RWPE1 (cell line): Measurements from ENCODE around the gene REEP3.
"Not testable (repeated sequence)": the region's sequence is repeated elsewhere in the genome, so short reads cannot be mapped to it uniquely, and the experiment has no call there.

Experiments used
- CTCF ChIA-PET: fragments of 350-600 bp; sonication (Branson Sonifier 250); formaldehyde crosslinking; extraction: SDS; loops from one replicate; lab custom pipeline; 2021; lab: Yijun Ruan, JAX
- POLR2A ChIA-PET: fragments of 400-600 bp; formaldehyde crosslinking; extraction: SDS; loops from one replicate; lab custom pipeline; 2020; ENCODE audit warnings: antibody characterized with exemption; ENCODE audit not compliant: low non-redundant PET; lab: Yijun Ruan, JAX
- DNase-seq: peaks from one replicate; pipeline ENCODE4 v3.0.0; 2012; ENCODE audit warnings: low spot score
- H3K27ac ChIP-seq: fragments of 450-650 bp; 2 replicates; pipeline ENCODE4 v1.5.1; 2017
- CTCF ChIP-seq: fragments of 450-650 bp; conservative IDR thresholded peaks from 2 replicates; pipeline ENCODE4 v1.5.1; 2017; ENCODE audit warnings: low read depth, mild to moderate bottlenecking

REEP3 gene

GRCh38 chr10:63561341-63561740 lies 40.1 kb downstream of the REEP3 start:
- POLR2A ChIA-PET: no interaction called here
- CTCF ChIA-PET: no interaction called here
- no peak for DNase-seq
- TF ChIP-seq CTCF: no peak
- no peak overlapping the region for H3K27ac ChIP-seq

GRCh38 chr10:63562391-63562790 lies 41.2 kb downstream of the REEP3 start:
- CTCF ChIA-PET: no interaction called here
- no peak for DNase-seq
- POLR2A ChIA-PET: no interaction called here
- TF ChIP-seq CTCF: no peak
- H3K27ac ChIP-seq: no peak overlapping the region

- ChIA-PET CTCF (no interaction called here), POLR2A (no interaction called here)
- DNase-seq: no peak
- no peak overlapping the region for H3K27ac ChIP-seq
- no peak for TF ChIP-seq CTCF
These were observed 41.7 kb downstream of the REEP3 start for GRCh38 chr10:63562857-63563256.

GRCh38 chr10:63563623-63564022 lies 42.4 kb downstream of the REEP3 start:
- H3K27ac ChIP-seq: no peak overlapping the region
- ChIA-PET POLR2A (no interaction called here), CTCF (no interaction called here)
- no peak for TF ChIP-seq CTCF
- DNase-seq: no peak

GRCh38 chr10:63564731-63565130 lies 43.5 kb downstream of the REEP3 start:
- H3K27ac ChIP-seq, DNase-seq: not testable (repeated sequence)
- ChIA-PET CTCF (interaction anchor here (0.8 kb wide), 1 partner anchor 295 kb away, joined by 3 read pairs; no protein-coding TSS in a partner anchor), POLR2A (interaction anchor here (0.5 kb wide), 1 partner anchor 1105 kb away, joined by 3 read pairs; no protein-coding TSS in a partner anchor)

- DNase-seq: no peak
- POLR2A ChIA-PET: no interaction called here
- CTCF ChIA-PET: interaction anchor here (0.6 kb wide), 1 partner anchor 287 kb away, joined by 4 read pairs; no protein-coding TSS in a partner anchor
- no peak overlapping the region for H3K27ac ChIP-seq
- TF ChIP-seq CTCF: no peak
These were observed 52.0 kb downstream of the REEP3 start for GRCh38 chr10:63573068-63573697.

DNA sequence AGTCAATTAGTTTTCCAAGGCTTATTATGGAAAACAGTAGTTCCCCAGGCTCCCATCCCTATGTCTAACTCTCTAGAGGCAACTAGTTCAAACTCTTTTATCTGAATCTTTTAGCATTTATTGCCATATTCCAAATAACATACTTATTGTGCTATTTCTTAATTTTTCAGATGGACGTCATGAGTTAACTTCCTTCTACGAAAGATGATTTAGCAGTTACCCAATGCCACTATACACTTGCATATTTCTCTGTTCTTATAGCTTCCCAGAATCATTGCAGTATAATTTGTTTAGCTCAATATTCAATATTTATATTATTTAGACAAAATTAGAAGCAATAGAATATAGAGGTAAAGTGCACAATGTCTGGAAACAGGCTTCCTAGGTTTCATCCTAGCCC lies 52.8 kb downstream of the REEP3 start:
- ChIA-PET CTCF (interaction anchor here (0.6 kb wide), 1 partner anchor 329 kb away, joined by 4 read pairs; no protein-coding TSS in a partner anchor), POLR2A (no interaction called here)
- no peak overlapping the region for H3K27ac ChIP-seq
- DNase-seq: no peak
- TF ChIP-seq CTCF: no peak
